K562 (cell line): Measurements from ENCODE around the gene HOXC11. TPM values are rescaled to one million over a fixed set of nuclear protein-coding genes. Genes with fewer than 3 reads are reported as not detected.

ENCODE experiments used
- BCOR ChIP-seq: fragments of 450-650 bp; IDR thresholded peaks from 2 replicates; pipeline ENCODE4 v1.6.1; 2016
- CHD4 ChIP-seq: fragments of 200-600 bp; sonication (generic); IDR thresholded peaks from 3 replicates; pipeline ENCODE4 v1.6.1; 2012; ENCODE audit warnings: low read depth, mild to moderate bottlenecking, mixed read lengths, low read length, inconsistent platforms; ENCODE audit not compliant: insufficient read depth, insufficient replicate concordance, poor library complexity, severe bottlenecking
- E2F3 ChIP-seq: fragments of 250-450 bp; sonication (Bioruptor Pico); IDR thresholded peaks from 2 replicates; pipeline ENCODE4 v1.4.0; 2020; ENCODE audit warnings: mild to moderate bottlenecking
- ETV1 ChIP-seq: fragments of 450-650 bp; conservative IDR thresholded peaks from 2 replicates; pipeline ENCODE4 v1.6.1; 2016; ENCODE audit warnings: missing genetic modification characterization, control low read depth, low read depth, missing compliant biosample characterization
- PHF20 ChIP-seq: fragments of 450-650 bp; IDR thresholded peaks from 2 replicates; pipeline ENCODE4 v1.6.1; 2018; ENCODE audit not compliant: partially characterized antibody
- POLR2G ChIP-seq: fragments of 200-400 bp; formaldehyde crosslinking; IDR thresholded peaks from 2 replicates; pipeline ENCODE4 v1.6.1; 2017; ENCODE audit warnings: low read depth, mild to moderate bottlenecking, antibody characterized with exemption, low read length, moderate library complexity
- PTTG1 ChIP-seq: fragments of 450-650 bp; IDR thresholded peaks from 2 replicates; pipeline ENCODE4 v1.6.1; 2016; ENCODE audit warnings: low read depth, mild to moderate bottlenecking, missing genetic modification characterization, missing compliant biosample characterization
- RB1 ChIP-seq: fragments of 450-650 bp; IDR thresholded peaks from 2 replicates; pipeline ENCODE4 v1.6.1; 2017; ENCODE audit warnings: low read depth, mild to moderate bottlenecking
- RBM34 ChIP-seq: fragments of 200-400 bp; formaldehyde crosslinking; IDR thresholded peaks from 2 replicates; pipeline ENCODE4 v1.6.1; 2018; ENCODE audit warnings: low read length, borderline replicate concordance; ENCODE audit not compliant: insufficient read depth
- RNF2 ChIP-seq: sonication (generic); IDR thresholded peaks from 2 replicates; pipeline ENCODE4 v1.6.1; 2016
- SMAD4 ChIP-seq: fragments of 250-450 bp; sonication (Bioruptor Pico); conservative IDR thresholded peaks from 2 replicates; pipeline ENCODE4 v1.8.0; 2021; ENCODE audit warnings: inconsistent platforms, mild to moderate bottlenecking, moderate library complexity
- SP1 ChIP-seq: sonication (generic); formaldehyde crosslinking; IDR thresholded peaks from 2 replicates; pipeline ENCODE4 v1.8.1; 2022; ENCODE audit warnings: mild to moderate bottlenecking, missing genetic modification reagents
- TCF7 ChIP-seq: sonication (generic); IDR thresholded peaks from 2 replicates; pipeline ENCODE4 v1.6.1; 2016; ENCODE audit warnings: antibody characterized with exemption, borderline replicate concordance
- USF1 ChIP-seq: sonication (generic); formaldehyde crosslinking; IDR thresholded peaks from 2 replicates; pipeline ENCODE4 v1.9.0; 2022; ENCODE audit warnings: mild to moderate bottlenecking, missing genetic modification reagents
- YY1 ChIP-seq, 3 experiments: IDR thresholded peaks; 2 replicates each; pipeline ENCODE4 v1.6.1; 2011; ENCODE audit warnings: low read length in 2 of 3, mild to moderate bottlenecking in 2 of 3, moderate library complexity in 2 of 3, borderline replicate concordance in 1 of 3, control low read depth in 1 of 3, low read depth in 1 of 3; ENCODE audit not compliant: insufficient read depth in 3 of 3, insufficient replicate concordance in 2 of 3, control insufficient read depth in 1 of 3, insufficient read length in 1 of 3; ENCODE audit errors: extremely low read depth in 1 of 3
- ZFP1 ChIP-seq: fragments of 450-650 bp; formaldehyde crosslinking; IDR thresholded peaks from 2 replicates; pipeline ENCODE4 v1.4.0; 2020; ENCODE audit warnings: mild to moderate bottlenecking, mixed read lengths
- ZNF12 ChIP-seq: sonication (generic); formaldehyde crosslinking; IDR thresholded peaks from 2 replicates; pipeline ENCODE4 v1.4.0; 2020; ENCODE audit warnings: mild to moderate bottlenecking, missing genetic modification reagents
- ZNF57 ChIP-seq: fragments of 450-650 bp; formaldehyde crosslinking; IDR thresholded peaks from 2 replicates; pipeline ENCODE4 v1.4.0; 2020; ENCODE audit warnings: mild to moderate bottlenecking, moderate library complexity
- ZNF707 ChIP-seq: fragments of 250-450 bp; sonication (Bioruptor Pico); conservative IDR thresholded peaks from 2 replicates; pipeline ENCODE4 v1.8.0; 2022; ENCODE audit warnings: inconsistent platforms, mild to moderate bottlenecking, moderate library complexity
- polyA plus RNA-seq, 8 experiments: library from polyadenylated mRNA; depleted of rRNA in 4 of 8; stranded (reverse) in 5 of 8; unstranded in 3 of 8; fragments of >200 nt; fragmentation: Nextera tagmentation in 2 of 8; fragmentation: Illumina TruSeq in 1 of 8; extraction: Ambion mirVana in 2 of 8; extraction: Trizol in 1 of 8; gene quantifications; 2 replicates each; pipeline versions ENCODE4 v1.2.1 to v1.2.3, GENCODE V29; 2011 to 2014; ENCODE audit warnings: inconsistent platforms in 1 of 8, missing spikeins in 1 of 8
- total RNA-seq, 7 experiments: library from RNA; depleted of rRNA in 6 of 7; stranded (reverse); fragments of >200 nt in 6 of 7; fragmentation: Illumina TruSeq in 2 of 7; extraction: Trizol in 2 of 7; gene quantifications; 2 replicates each; pipeline versions ENCODE4 v1.2.1 to v1.2.3, GENCODE V29; 2011 to 2021; ENCODE audit warnings: low replicate concordance in 1 of 7
- TF ChIP-seq, protein P1 (sequence below): fragments of 200-800 bp; sonication (Bioruptor generic); IDR thresholded peaks from 2 replicates; pipeline ENCODE4 v1.6.1; 2017; ENCODE audit warnings: missing genetic modification characterization, missing compliant biosample characterization
- TF ChIP-seq, protein P2 (sequence below): sonication (generic); formaldehyde crosslinking; IDR thresholded peaks from 2 replicates; pipeline ENCODE4 v1.8.0; 2022; ENCODE audit warnings: mild to moderate bottlenecking, missing genetic modification reagents
- TF ChIP-seq, protein P3 (sequence below): fragments of 450-650 bp; IDR thresholded peaks from 2 replicates; pipeline ENCODE4 v1.6.1; 2016; ENCODE audit warnings: low read depth, mild to moderate bottlenecking, moderate library complexity

Gene HOXC11
- total and polyA plus RNA-seq, 9 of the 15 experiments (the other 6 are each of a cell fraction or from before 2014, with no cell fraction given), result not detected

DNA sequence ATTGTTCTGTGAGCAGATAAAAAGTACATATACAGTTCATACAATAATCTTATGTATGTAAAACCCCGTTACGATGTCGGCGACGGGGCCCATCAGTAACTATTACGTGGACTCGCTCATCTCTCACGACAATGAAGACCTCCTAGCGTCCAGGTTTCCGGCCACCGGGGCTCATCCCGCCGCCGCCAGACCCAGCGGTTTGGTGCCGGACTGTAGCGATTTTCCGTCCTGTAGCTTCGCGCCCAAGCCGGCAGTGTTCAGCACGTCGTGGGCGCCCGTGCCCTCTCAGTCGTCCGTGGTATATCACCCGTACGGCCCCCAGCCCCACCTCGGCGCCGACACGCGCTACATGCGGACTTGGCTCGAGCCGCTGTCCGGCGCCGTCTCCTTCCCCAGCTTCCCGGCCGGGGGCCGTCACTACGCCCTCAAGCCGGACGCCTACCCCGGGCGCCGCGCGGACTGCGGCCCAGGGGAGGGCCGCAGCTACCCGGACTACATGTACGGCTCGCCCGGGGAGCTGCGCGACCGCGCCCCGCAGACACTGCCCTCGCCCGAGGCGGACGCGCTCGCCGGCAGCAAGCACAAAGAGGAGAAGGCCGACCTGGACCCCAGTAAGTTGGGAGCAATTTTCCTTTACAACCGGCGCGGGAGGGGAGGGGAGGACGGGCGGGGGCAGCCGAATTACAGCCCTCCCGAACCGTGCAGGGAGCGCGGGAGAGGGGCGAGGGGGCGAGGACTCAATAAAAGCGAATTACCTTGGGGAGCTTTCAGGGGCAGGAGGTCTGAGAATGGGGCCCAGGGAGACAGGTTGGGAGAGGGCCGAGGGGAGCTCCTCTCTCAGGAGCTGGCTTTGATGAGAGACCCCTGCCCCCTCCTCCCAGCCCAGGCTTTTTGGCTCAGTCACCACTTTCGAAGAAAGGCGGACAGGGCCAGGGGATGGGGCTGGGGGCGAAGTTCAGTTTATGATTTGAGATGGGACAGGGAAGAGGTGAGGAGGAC is 27.5 kb downstream of the HOXC11 start, which contains the start of gene HOXC9 (continued):
- TF ChIP-seq, protein P1, sequence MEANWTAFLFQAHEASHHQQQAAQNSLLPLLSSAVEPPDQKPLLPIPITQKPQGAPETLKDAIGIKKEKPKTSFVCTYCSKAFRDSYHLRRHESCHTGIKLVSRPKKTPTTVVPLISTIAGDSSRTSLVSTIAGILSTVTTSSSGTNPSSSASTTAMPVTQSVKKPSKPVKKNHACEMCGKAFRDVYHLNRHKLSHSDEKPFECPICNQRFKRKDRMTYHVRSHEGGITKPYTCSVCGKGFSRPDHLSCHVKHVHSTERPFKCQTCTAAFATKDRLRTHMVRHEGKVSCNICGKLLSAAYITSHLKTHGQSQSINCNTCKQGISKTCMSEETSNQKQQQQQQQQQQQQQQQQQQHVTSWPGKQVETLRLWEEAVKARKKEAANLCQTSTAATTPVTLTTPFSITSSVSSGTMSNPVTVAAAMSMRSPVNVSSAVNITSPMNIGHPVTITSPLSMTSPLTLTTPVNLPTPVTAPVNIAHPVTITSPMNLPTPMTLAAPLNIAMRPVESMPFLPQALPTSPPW (CRISPR knock-in tag), result peak; percentile 25; the same call in 1 of the 2 replicates
- TF ChIP-seq YY1 (IDR thresholded peaks at IDR 0.05; ENCODE audit: borderline replicate concordance in 1 of 3, control insufficient read depth in 1 of 3, extremely low read depth in 1 of 3, insufficient read depth in 3 of 3, insufficient read length in 1 of 3, insufficient replicate concordance in 2 of 3, low read depth in 1 of 3, low read length in 2 of 3) (peak in 1 of 3 experiments; percentile 19), ZFP1 (CRISPR knock-in tag) (no peak), RB1 (peak; percentile 32; the same call in 1 of the 2 replicates), USF1 (CRISPR knock-in tag) (peak; percentile 51; the same call in 1 of the 2 replicates), ETV1 (tag) (peak; percentile 47; the same call in 1 of the 2 replicates), SP1 (CRISPR knock-in tag) (peak; percentile 56; the same call in 1 of the 2 replicates), ZNF707 (CRISPR knock-in tag) (no peak), RNF2 (0 out of 2 replicates have a peak, but pooled peaks have one; percentile 23), TCF7 (peak; percentile 59; the same call in 1 of the 2 replicates), RBM34 (0 out of 2 replicates have a peak, but pooled peaks have one; percentile 55), ZNF12 (peak; percentile 21; the same call in 1 of the 2 replicates), CHD4 (no peak), POLR2G (peak; percentile 92), SMAD4 (CRISPR knock-in tag) (peak; percentile 62), PTTG1 (tag) (no peak), E2F3 (CRISPR knock-in tag) (peak; percentile 30; the same call in 1 of the 2 replicates), BCOR (0 out of 2 replicates have a peak, but pooled peaks have one; percentile 6), ZNF57 (CRISPR knock-in tag) (no peak), PHF20 (peak; percentile 59)
- TF ChIP-seq, protein P2, sequence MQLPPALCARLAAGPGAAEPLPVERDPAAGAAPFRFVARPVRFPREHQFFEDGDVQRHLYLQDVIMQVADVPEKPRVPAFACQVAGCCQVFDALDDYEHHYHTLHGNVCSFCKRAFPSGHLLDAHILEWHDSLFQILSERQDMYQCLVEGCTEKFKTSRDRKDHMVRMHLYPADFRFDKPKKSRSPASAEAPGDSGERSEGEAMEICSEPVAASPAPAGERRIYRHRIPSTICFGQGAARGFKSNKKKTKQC (CRISPR knock-in tag), result peak; percentile 55
- TF ChIP-seq, protein P3, sequence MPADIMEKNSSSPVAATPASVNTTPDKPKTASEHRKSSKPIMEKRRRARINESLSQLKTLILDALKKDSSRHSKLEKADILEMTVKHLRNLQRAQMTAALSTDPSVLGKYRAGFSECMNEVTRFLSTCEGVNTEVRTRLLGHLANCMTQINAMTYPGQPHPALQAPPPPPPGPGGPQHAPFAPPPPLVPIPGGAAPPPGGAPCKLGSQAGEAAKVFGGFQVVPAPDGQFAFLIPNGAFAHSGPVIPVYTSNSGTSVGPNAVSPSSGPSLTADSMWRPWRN, result no peak
